Measurements from ENCODE around the gene MUS81.

The MUS81 gene

DNA sequence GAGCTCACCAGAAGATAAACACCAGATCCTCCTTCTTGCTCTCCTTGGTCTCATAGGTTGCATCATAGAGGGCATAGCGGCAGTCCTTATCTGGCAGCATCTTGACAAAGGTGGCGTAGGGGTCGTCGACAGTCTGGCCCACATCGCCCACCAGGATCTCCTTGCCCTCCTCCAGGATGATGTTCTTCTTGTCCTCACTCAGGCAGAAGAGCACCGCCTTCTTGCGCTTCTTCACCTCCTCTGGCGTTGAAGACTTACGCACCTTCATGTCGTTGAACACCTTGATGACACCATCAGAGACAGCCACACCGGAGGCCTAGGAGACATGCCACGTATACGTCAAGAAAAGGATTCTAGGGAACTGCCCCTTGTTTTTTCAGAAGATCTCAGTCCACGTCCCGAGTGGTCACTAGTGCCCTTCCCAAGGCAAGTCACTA, 4.3 kb upstream of the MUS81 start:
- H3K27ac ChIP-seq = peak overlapping the region; percentile 12; the same call in 1 of the 2 replicates
- TF ChIP-seq, protein P1, sequence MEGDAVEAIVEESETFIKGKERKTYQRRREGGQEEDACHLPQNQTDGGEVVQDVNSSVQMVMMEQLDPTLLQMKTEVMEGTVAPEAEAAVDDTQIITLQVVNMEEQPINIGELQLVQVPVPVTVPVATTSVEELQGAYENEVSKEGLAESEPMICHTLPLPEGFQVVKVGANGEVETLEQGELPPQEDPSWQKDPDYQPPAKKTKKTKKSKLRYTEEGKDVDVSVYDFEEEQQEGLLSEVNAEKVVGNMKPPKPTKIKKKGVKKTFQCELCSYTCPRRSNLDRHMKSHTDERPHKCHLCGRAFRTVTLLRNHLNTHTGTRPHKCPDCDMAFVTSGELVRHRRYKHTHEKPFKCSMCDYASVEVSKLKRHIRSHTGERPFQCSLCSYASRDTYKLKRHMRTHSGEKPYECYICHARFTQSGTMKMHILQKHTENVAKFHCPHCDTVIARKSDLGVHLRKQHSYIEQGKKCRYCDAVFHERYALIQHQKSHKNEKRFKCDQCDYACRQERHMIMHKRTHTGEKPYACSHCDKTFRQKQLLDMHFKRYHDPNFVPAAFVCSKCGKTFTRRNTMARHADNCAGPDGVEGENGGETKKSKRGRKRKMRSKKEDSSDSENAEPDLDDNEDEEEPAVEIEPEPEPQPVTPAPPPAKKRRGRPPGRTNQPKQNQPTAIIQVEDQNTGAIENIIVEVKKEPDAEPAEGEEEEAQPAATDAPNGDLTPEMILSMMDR (conservative IDR thresholded peaks at IDR 0.05; ENCODE audit: low read depth) = no peak
- DNase-seq (ENCODE audit: low spot score) = no peak
- ChIA-PET CTCF (no interaction called here), POLR2A (ENCODE audit: low non-redundant PET) (no interaction called here)

DNA sequence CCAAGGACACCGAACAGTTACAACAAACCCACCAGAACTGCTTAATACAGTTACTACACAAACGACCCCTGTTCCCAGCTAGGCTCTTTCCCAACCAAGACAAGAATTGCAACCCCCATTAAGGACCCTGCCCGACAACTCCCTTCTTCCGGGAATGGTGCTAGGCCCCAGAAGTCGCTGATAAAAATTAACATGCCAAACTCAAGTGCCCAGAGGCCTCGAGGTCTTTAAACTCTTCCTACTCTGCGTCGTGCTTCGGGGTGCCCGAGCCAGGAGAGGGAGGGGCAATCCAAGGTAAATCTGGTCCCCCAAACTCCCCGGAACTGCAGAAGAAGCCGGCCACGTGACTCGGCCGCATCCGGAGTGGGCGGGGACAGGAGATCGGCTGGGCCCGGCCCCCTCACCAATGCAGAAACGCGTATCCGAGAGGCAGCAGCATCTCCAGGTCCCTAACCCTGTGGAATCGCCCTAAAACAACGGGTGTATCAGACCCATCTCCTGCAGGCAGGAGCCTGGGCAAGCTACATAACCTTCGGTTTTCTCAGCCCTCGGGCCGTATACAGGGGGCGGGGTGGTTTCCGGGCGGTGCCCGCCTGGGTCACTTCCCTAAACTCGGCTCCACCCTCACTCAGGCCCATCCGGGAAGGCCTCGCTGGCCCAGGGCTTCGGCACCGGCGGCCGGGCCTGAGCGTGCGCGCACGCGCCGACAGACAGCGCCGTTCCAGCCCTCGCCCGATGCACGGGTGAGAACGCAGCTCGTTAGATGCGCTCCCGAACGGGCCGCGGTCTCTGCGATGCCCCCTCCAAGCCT, 3.3 kb upstream of the MUS81 start:
- DNase-seq (ENCODE audit: low spot score) = no peak
- peak overlapping the region; percentile 98 for H3K27ac ChIP-seq
- POLR2A ChIA-PET (ENCODE audit: low non-redundant PET) = no interaction called here
- TF ChIP-seq, protein P1 (conservative IDR thresholded peaks at IDR 0.05; ENCODE audit: low read depth) = no peak
- CTCF ChIA-PET = no interaction called here

DNA sequence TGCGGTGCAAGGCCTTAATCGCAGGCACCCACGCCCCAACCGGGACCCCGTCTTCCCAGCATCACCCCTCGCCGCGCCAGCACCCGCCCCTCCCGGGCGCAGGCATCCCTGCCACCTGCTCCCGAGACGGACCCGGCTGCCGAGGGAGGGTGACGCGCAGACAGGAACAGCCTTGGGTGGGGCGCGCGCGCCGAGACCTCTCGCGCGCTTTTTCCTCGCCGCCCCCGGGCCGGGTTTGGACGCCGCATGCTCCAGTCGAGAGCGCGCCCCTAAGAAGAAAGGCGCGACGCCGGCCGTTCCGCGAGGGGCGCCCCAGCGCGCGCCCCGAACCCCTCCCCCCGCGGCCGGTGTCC, 2.8 kb upstream of the MUS81 start:
- TF ChIP-seq, protein P1 (conservative IDR thresholded peaks at IDR 0.05; ENCODE audit: low read depth) = no peak
- ChIA-PET POLR2A (ENCODE audit: low non-redundant PET) (no interaction called here), CTCF (no interaction called here)
- no peak for DNase-seq (ENCODE audit: low spot score)
- peak overlapping the region; percentile 98 for H3K27ac ChIP-seq

DNA sequence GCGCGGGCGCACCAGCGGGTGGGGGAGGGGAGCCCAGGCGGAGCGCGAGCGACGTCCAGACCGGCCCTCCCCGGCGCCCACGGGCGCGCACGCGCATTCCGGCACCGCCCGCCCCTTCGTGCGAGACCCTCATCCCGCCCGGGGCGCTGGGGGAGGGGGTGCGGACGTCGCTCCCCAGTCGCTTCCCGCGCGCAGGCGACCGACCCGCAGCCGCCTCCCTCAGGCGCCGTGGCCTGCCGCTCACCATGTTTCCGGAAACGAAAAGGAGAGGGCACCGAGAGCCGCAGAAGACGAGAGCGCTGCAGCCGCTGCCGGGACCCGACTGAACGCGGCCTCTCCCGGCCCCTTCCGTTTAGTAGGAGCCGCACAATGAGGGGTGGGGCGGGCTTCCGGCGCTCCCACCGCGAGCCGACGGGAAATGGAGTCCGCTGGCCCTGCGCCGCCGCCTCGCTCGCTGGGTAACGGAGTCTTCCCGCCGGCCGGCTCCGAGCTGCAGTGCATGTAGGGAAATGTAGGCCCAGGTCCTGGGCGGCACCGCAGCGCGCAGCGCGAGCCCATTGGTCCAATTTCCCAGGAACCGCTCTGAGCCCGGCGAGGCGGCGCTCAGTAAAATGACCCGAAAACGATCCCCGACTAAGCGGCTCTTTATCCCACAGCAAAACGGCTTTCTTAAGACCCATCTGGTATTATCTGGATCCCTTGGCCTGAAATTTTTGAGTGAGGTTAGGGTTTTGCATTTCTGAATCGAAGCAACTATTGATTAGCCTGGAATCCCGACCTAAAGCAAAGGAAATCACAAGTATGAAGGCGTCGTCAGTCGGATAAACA, 2.2 kb upstream of the MUS81 start, which contains the start of gene CFL1:
Gene CFL1 (minus strand): TSS at position 328 of the 828 bp plus-strand sequence. CDS start 81 bp downstream, at position 247.
- peak within 1 kb of the TSS; percentile 98 for H3K27ac ChIP-seq
- CTCF ChIA-PET = no interaction called here
- POLR2A ChIA-PET (ENCODE audit: low non-redundant PET) = interaction anchor here (0.6 to 1.6 kb wide), 3 partner anchors 26 to 65 kb away, joined by 3 to 4 read pairs (median 4); no protein-coding TSS in a partner anchor
- DNase-seq (ENCODE audit: low spot score) = peak; percentile 90
- TF ChIP-seq, protein P1 (conservative IDR thresholded peaks at IDR 0.05; ENCODE audit: low read depth) = no peak

DNA sequence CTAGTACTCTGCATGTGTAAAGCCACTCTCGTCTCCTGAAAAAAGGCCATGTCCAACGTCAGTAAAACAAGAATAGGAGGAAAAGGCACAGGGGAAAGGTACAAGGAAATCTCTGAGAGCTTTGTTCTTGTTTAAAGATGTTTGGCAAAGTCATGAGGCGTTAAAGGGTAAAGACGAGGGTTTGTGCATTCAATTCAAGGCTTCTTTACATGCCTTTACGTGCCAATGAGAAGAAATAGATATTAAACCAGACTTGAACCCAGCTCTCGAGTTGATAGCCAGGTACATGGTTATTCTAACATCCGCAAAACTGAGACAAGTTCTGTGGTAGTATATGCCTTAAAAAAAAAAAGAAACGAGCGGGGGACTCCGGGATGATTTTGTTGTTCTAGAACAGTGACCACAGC, 1.5 kb upstream of the MUS81 start:
- ChIA-PET CTCF (interaction anchor here (2.6 kb wide), 1 partner anchor 26 kb away, joined by 15 read pairs; no protein-coding TSS in a partner anchor), POLR2A (ENCODE audit: low non-redundant PET) (interaction anchor here (0.6 to 1.6 kb wide), 4 partner anchors 27 to 64 kb away, joined by 3 to 14 read pairs (median 4); partner anchors contain the start of gene FIBP)
- TF ChIP-seq, protein P1 (conservative IDR thresholded peaks at IDR 0.05; ENCODE audit: low read depth) = no peak
- no peak for DNase-seq (ENCODE audit: low spot score)
- peak overlapping the region; percentile 98 for H3K27ac ChIP-seq

Data from RWPE1 (cell line).